Measurements from ENCODE around the gene UBR7. TPM values are rescaled to one million over a fixed set of nuclear protein-coding genes. Genes with fewer than 3 reads are reported as not detected.

Gene UBR7
- total RNA-seq, 1 donor from 2014 or later, result 22.1 TPM

Other genes with a start within 250 kb of the UBR7 start
- 136 TPM for gene ITPK1, start 91.3 kb upstream of the UBR7 start, total RNA-seq
- 54.6 TPM for gene MOAP1, start 22.4 kb upstream of the UBR7 start, total RNA-seq
- gene LYSET, start 21.9 kb upstream of the UBR7 start, total RNA-seq, result 21.3 TPM
- gene GON7, start 191 bp upstream of the UBR7 start, total RNA-seq, result 16.2 TPM
- gene BTBD7, start 125.8 kb downstream of the UBR7 start, total RNA-seq, result 25.5 TPM
- 0.55 TPM for gene COX8C, start 139.9 kb downstream of the UBR7 start, total RNA-seq
- 0.25 TPM for gene UNC79, start 223.7 kb downstream of the UBR7 start, total RNA-seq

Measured in left ventricle myocardium superior (tissue), 1 donor.